GM21576 (cell line): ENCODE measurements around the gene PLET1.
A peak's percentile ranks its signal among the peaks of the same experiment; 100 is the strongest.

Experiments
- ATAC-seq: cut with Tn5 transposase; IDR thresholded peaks from one replicate; pipeline ENCODE4 v1.9.1; 2021; ENCODE audit warnings: mild to moderate bottlenecking, moderate library complexity; ENCODE audit not compliant: unreplicated experiment

PLET1 gene

GRCh38 chr11:112248201-112248600 is 12.5 kb downstream of the PLET1 start:
- no peak for ATAC-seq

- ATAC-seq = no peak
Observed at GRCh38 chr11:112247201-112247600, 13.5 kb downstream of the PLET1 start.

GRCh38 chr11:112241486-112241885 is 19.2 kb downstream of the PLET1 start:
- ATAC-seq = no peak

GRCh38 chr11:112238041-112238440 is 22.6 kb downstream of the PLET1 start:
- ATAC-seq = no peak

- no peak for ATAC-seq
Observed at GRCh38 chr11:112237451-112237850, 23.2 kb downstream of the PLET1 start.

- no peak for ATAC-seq
Observed at GRCh38 chr11:112235750-112236390, 24.8 kb downstream of the PLET1 start.

GRCh38 chr11:112231952-112232351 is 28.7 kb downstream of the PLET1 start:
- no peak for ATAC-seq

GRCh38 chr11:112229746-112230433 is 30.8 kb downstream of the PLET1 start:
- no peak for ATAC-seq

GRCh38 chr11:112229159-112229558 is 31.5 kb downstream of the PLET1 start:
- ATAC-seq = no peak

GRCh38 chr11:112228706-112229105 is 32.0 kb downstream of the PLET1 start:
- no peak for ATAC-seq

- no peak for ATAC-seq
Observed at GRCh38 chr11:112227471-112227870, 33.2 kb downstream of the PLET1 start.

- peak; percentile 43 for ATAC-seq
Observed at GRCh38 chr11:112226831-112227401, 33.7 kb downstream of the PLET1 start.

- peak; percentile 95 for ATAC-seq
Observed at GRCh38 chr11:112226062-112226830, 34.4 kb downstream of the PLET1 start, which contains the start of gene PTS. PTS (plus strand) TSS chr11:112226428; CDS start chr11:112226444, 16 bp downstream.

- no peak for ATAC-seq
Observed at GRCh38 chr11:112225753-112226061, 35.0 kb downstream of the PLET1 start.

- ATAC-seq = no peak
Observed at GRCh38 chr11:112223754-112224532, 36.7 kb downstream of the PLET1 start.

- no peak for ATAC-seq
Observed at GRCh38 chr11:112223121-112223520, 37.5 kb downstream of the PLET1 start.

- no peak for ATAC-seq
Observed at GRCh38 chr11:112222303-112222702, 38.4 kb downstream of the PLET1 start.

GRCh38 chr11:112221274-112221835 is 39.3 kb downstream of the PLET1 start:
- ATAC-seq = no peak

- ATAC-seq = peak; percentile 93
Observed at GRCh38 chr11:112219476-112220232, 41.0 kb downstream of the PLET1 start.
